ENCODE data around the gene MEF2C. TPM values are rescaled to one million over a fixed set of nuclear protein-coding genes. Genes with fewer than 3 reads are reported as not detected.

Gene MEF2C
- total RNA-seq, 1 donor from 2014 or later: 51.4 TPM

- no peak for DNase-seq
- intact Hi-C loops (cut with DNase I): no loop called here
- no peaks in the 10 kb centered on the region for H3K36me3 ChIP-seq
- H3K4me1 ChIP-seq: no peaks in the 10 kb centered on the region
- H3K27ac ChIP-seq: no peak overlapping the region
- TF ChIP-seq CTCF (IDR thresholded peaks at IDR 0.05): no peak
- no peak overlapping the region for H3K4me3 ChIP-seq
- no peaks in the 10 kb centered on the region for H3K27me3 ChIP-seq
- no peak for ATAC-seq
- no peaks in the 10 kb centered on the region for H3K9me3 ChIP-seq
These were observed 16.2 kb upstream of the MEF2C start for GRCh38 chr5:88899096-88899737.

GRCh38 chr5:88897748-88898147 lies 14.8 kb upstream of the MEF2C start:
- TF ChIP-seq CTCF (IDR thresholded peaks at IDR 0.05): no peak
- H3K27me3 ChIP-seq: no peaks in the 10 kb centered on the region
- intact Hi-C loops (cut with DNase I): no loop called here
- H3K4me1 ChIP-seq: no peaks in the 10 kb centered on the region
- H3K4me3 ChIP-seq: no peak overlapping the region
- H3K36me3 ChIP-seq: no peaks in the 10 kb centered on the region
- ATAC-seq (no peak), DNase-seq (no peak)
- no peak overlapping the region for H3K27ac ChIP-seq
- no peaks in the 10 kb centered on the region for H3K9me3 ChIP-seq

GRCh38 chr5:88895681-88896501 lies 12.9 kb upstream of the MEF2C start:
- no peak for ATAC-seq
- H3K27me3 ChIP-seq: no peaks in the 10 kb centered on the region
- no peaks in the 10 kb centered on the region for H3K36me3 ChIP-seq
- DNase-seq: no peak
- no peak overlapping the region for H3K4me3 ChIP-seq
- no peak for TF ChIP-seq CTCF (IDR thresholded peaks at IDR 0.05)
- intact Hi-C loops (cut with DNase I): no loop called here
- no peak overlapping the region for H3K27ac ChIP-seq
- H3K9me3 ChIP-seq: no peaks in the 10 kb centered on the region
- H3K4me1 ChIP-seq: no peaks in the 10 kb centered on the region

GRCh38 chr5:88892669-88893068 lies 9.7 kb upstream of the MEF2C start:
- Histone ChIP-seq H3K27ac (no peak overlapping the region), H3K4me3 (no peak overlapping the region), H3K36me3 (no peaks in the 10 kb centered on the region), H3K9me3 (no peaks in the 10 kb centered on the region), H3K27me3 (no peaks in the 10 kb centered on the region), H3K4me1 (no peaks in the 10 kb centered on the region)
- no peak for ATAC-seq
- intact Hi-C loops (cut with DNase I): no loop called here
- no peak for TF ChIP-seq CTCF (IDR thresholded peaks at IDR 0.05)
- no peak for DNase-seq

- Histone ChIP-seq H3K4me3 (peak overlapping the region; percentile 59), H3K36me3 (no peaks in the 10 kb centered on the region), H3K9me3 (no peaks in the 10 kb centered on the region), H3K27ac (peak overlapping the region; percentile 82), H3K4me1 (peaks cover 7% of the 10 kb centered on the region), H3K27me3 (no peaks in the 10 kb centered on the region)
- intact Hi-C loops (cut with DNase I): no loop called here
- DNase-seq (no peak), ATAC-seq (no peak)
- TF ChIP-seq CTCF (IDR thresholded peaks at IDR 0.05): no peak
These were observed 7.2 kb upstream of the MEF2C start for GRCh38 chr5:88890070-88890781.

All from upper lobe of right lung (tissue), 1 donor.